ENCODE data around the gene ZSCAN5A.
"Not testable (repeated sequence)": the region's sequence is repeated elsewhere in the genome, so short reads cannot be mapped to it uniquely, and the experiment has no call there.

DNA sequence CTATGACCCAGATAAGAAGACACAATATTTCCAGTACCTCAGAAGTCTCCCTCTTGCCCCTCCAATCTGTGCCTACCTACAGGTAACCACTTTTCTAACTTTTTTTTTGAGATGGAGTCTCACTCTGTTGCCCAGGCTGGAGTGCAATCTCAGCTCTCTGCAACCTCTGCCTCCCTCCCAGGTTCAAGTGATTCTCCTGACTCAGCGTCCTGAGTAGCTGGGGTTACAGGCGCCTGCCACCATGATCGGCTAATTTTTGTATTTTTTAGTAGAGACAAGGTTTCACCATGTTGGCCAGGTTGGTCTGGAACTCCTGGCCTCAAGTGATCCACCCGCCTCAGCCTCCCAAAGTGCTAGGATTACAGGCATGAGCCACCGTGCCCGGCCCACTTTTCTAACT, 52.7 kb downstream of the ZSCAN5A start:
- not testable (repeated sequence) for TF ChIP-seq YBX1 (IDR thresholded peaks at IDR 0.05); SRF (IDR thresholded peaks at IDR 0.05; ENCODE audit: low read depth in 2 of 2, low read length in 2 of 2); EZH2 (IDR thresholded peaks at IDR 0.05; ENCODE audit: borderline replicate concordance, control insufficient read depth, low read depth, low read length); ZBED1 (IDR thresholded peaks at IDR 0.05; ENCODE audit: borderline replicate concordance); ASH2L (IDR thresholded peaks at IDR 0.05; ENCODE audit: borderline replicate concordance, low read depth)

Measured in GM12878 (cell line).